Measurements from ENCODE around the gene MED7. TPM values are rescaled to one million over a fixed set of nuclear protein-coding genes. Genes with fewer than 3 reads are reported as not detected.

MED7 gene
- polyA plus RNA-seq, 1 donor from 2014 or later, result 27.2 TPM

- H3K4me2 ChIP-seq (ENCODE audit: low read length), result no peak overlapping the region
- no peak overlapping the region for H3K4me3 ChIP-seq (ENCODE audit: low read length)
- H3K9me2 ChIP-seq (ENCODE audit: insufficient read depth, low read length), result no peaks in the 10 kb centered on the region
- no peaks in the 10 kb centered on the region for H3K9me3 ChIP-seq (ENCODE audit: low read length)
- H3K9ac ChIP-seq (ENCODE audit: low read length), result no peak overlapping the region
- H3F3A ChIP-seq (ENCODE audit: insufficient read depth, low read length, poor library complexity, severe bottlenecking), result no peaks in the 10 kb centered on the region
- H2AFZ ChIP-seq (ENCODE audit: low read depth, low read length), result no peak overlapping the region
- H3K36me3 ChIP-seq (ENCODE audit: insufficient read depth, low read length), result no peaks in the 10 kb centered on the region
- no peaks in the 10 kb centered on the region for H3K79me2 ChIP-seq (replicated peaks; ENCODE audit: insufficient read depth, low read length)
- H3K27ac ChIP-seq (ENCODE audit: low read length), result no peak overlapping the region
- TF ChIP-seq RAD21 (conservative IDR thresholded peaks at IDR 0.05) (no peak), MXI1 (conservative IDR thresholded peaks at IDR 0.05; ENCODE audit: poor library complexity, severe bottlenecking) (no peak), POLR2AphosphoS5 (IDR thresholded peaks at IDR 0.05) (no peak), CTCF (IDR thresholded peaks at IDR 0.05; ENCODE audit: poor library complexity, severe bottlenecking) (no peak), TAF1 (IDR thresholded peaks at IDR 0.05; ENCODE audit: low read depth) (no peak), REST (IDR thresholded peaks at IDR 0.05; ENCODE audit: borderline replicate concordance) (no peak), EP300 (conservative IDR thresholded peaks at IDR 0.05; ENCODE audit: poor library complexity, severe bottlenecking) (no peak), EZH2 (IDR thresholded peaks at IDR 0.05; ENCODE audit: borderline replicate concordance, insufficient read depth, low read length, poor library complexity, severe bottlenecking) (no peak), SMC3 (conservative IDR thresholded peaks at IDR 0.05; ENCODE audit: poor library complexity) (no peak)
- no peaks in the 10 kb centered on the region for H4K20me1 ChIP-seq (ENCODE audit: insufficient read depth)
- H3K27me3 ChIP-seq (ENCODE audit: insufficient read depth, low read depth, low read length), result no peaks in the 10 kb centered on the region
These were observed 27.7 kb downstream of the MED7 start for GRCh38 chr5:157115012-157115411.

GRCh38 chr5:157113002-157113401 is 29.7 kb downstream of the MED7 start:
- Histone ChIP-seq H3K9me2 (ENCODE audit: insufficient read depth, low read length) (no peaks in the 10 kb centered on the region), H4K20me1 (ENCODE audit: insufficient read depth) (no peaks in the 10 kb centered on the region), H3K9me3 (ENCODE audit: low read length) (no peaks in the 10 kb centered on the region), H3K4me3 (ENCODE audit: low read length) (no peak overlapping the region), H3K27me3 (ENCODE audit: insufficient read depth, low read depth, low read length) (no peaks in the 10 kb centered on the region), H3K79me2 (replicated peaks; ENCODE audit: insufficient read depth, low read length) (no peaks in the 10 kb centered on the region), H3K36me3 (ENCODE audit: insufficient read depth, low read length) (no peaks in the 10 kb centered on the region), H2AFZ (ENCODE audit: low read depth, low read length) (no peak overlapping the region), H3F3A (ENCODE audit: insufficient read depth, low read length, poor library complexity, severe bottlenecking) (no peaks in the 10 kb centered on the region), H3K27ac (ENCODE audit: low read length) (no peak overlapping the region), H3K9ac (ENCODE audit: low read length) (no peak overlapping the region), H3K4me2 (ENCODE audit: low read length) (no peak overlapping the region)
- TF ChIP-seq EP300 (conservative IDR thresholded peaks at IDR 0.05; ENCODE audit: poor library complexity, severe bottlenecking), result no peak
- TF ChIP-seq CTCF (IDR thresholded peaks at IDR 0.05; ENCODE audit: poor library complexity, severe bottlenecking), result no peak
- no peak for TF ChIP-seq RAD21 (conservative IDR thresholded peaks at IDR 0.05)
- no peak for TF ChIP-seq TAF1 (IDR thresholded peaks at IDR 0.05; ENCODE audit: low read depth)
- no peak for TF ChIP-seq MXI1 (conservative IDR thresholded peaks at IDR 0.05; ENCODE audit: poor library complexity, severe bottlenecking)
- no peak for TF ChIP-seq EZH2 (IDR thresholded peaks at IDR 0.05; ENCODE audit: borderline replicate concordance, insufficient read depth, low read length, poor library complexity, severe bottlenecking)
- no peak for TF ChIP-seq REST (IDR thresholded peaks at IDR 0.05; ENCODE audit: borderline replicate concordance)
- no peak for TF ChIP-seq SMC3 (conservative IDR thresholded peaks at IDR 0.05; ENCODE audit: poor library complexity)

Measured in neural cell (in vitro differentiated cells).